Measurements from ENCODE around the gene RGS3.

The RGS3 gene

DNA sequence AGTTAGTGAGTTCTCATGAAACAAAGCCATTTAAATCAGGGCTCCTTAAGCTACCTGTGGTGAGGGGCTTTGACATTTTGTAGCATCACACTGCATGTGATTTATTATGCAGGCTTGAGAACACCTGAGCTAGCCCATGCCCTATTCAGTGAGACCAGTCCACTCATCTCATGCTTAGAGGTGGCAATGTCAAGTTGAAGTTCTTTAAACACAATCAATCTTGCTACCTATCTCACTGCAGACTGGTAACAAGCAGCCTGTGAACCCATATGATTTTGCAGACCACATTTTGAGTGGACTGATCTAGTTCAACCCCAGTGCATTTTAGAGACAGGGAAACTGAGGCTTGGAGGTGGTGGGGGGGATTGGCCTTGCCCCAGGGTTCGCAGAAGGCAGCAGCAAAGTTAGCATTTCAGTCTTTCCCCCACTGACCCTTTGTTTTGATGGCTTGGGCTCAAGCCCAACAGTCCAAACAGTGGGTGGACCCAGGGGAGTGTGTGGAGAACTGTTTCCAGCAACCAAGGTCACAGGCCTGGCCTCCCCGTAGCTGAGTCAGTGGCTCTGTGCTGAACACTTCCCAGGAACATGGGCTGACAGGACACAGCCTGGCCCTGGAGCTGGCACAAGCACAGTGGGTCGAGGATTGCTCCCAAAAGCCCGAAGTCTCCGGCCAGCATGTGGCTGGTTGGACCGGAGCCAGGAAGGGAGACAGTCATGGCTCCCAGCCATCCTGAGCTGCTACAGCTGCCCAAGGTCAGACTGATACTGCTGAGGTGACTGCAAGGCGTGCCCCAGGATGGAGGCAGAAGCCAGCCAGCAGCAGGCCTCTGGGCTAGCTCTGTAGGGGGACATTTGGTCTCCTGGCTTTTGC lies 95.3 kb downstream of the RGS3 start:
- no peak for DNase-seq

DNA sequence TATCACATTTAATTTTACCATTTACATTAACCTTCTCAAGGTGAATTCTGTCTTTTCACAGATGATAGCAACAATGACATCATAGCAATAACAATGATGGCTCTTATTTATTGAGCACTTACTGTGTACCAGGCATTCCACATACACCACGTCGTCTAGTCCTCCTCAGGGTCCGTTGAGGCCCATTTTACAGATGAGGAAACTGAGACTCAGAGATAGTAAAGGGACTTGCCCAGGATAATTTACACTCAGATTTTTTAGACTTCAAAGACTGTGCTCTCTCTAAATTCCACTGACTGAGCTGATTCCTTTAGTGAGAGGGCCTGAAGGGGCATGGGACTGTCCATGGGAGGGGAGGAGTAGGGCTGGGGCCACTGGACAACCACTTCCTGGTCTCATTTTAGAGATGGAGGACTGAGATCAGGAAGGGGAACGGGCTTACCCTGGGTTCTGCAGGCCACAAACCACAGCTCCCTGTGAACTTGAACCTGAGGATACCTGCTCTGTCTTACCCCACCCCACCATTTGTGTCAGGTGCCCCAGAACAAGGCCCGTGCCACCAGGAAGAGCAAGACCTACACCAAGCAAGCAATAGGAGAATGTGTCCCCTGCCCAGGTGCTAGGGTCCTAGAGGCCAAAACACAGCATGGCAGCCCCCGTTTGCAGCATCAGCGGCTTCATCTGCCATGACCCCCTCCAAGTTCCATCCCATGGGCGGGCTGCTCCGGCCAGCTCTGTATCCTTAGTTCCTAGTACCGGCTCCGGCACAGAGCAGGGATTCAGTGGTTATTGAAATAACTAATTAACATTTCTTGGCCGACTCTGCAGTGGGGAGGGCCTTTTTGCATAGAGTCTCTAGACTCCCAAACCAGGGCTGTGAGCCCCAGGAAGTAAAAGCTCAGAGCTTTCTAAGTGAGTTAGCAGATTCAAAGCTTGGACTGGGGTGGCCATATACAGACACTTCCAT lies 96.6 kb downstream of the RGS3 start:
- DNase-seq: no peak

DNA sequence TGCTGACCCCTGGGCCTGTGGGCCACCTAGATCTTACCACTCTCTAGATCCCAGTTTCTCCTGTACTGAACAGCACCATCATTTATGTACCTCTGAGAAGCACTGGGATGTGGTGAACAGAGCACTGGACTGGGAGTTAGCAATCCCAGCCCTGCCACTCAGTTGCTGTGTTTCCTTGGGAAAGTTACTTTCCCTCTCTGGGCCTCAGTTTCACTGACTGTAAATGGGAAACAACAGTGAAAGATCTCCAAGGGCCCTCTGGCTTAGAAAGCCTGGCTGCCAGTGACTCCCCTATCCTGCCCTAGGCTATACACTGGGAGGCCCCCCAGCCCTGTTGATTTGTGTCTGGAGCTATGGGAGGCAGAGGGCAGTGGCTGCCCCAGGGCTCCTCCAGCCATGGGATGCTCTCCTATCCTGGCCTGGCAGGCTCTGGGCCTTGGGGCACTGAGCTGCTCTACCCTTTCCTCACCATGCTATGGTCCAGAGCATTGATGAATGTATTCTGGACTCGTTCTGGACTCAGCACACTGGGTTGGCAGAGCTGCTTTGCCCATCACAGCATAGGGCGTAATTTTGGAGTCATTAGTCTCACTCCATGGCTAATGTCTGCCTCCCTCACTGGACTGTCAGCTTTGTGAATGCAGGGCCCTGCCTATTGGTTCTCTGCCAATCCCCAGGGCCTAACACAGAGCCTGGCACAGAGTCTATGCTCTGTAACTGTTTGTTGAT lies 99.3 kb downstream of the RGS3 start:
- no peak for DNase-seq

DNA sequence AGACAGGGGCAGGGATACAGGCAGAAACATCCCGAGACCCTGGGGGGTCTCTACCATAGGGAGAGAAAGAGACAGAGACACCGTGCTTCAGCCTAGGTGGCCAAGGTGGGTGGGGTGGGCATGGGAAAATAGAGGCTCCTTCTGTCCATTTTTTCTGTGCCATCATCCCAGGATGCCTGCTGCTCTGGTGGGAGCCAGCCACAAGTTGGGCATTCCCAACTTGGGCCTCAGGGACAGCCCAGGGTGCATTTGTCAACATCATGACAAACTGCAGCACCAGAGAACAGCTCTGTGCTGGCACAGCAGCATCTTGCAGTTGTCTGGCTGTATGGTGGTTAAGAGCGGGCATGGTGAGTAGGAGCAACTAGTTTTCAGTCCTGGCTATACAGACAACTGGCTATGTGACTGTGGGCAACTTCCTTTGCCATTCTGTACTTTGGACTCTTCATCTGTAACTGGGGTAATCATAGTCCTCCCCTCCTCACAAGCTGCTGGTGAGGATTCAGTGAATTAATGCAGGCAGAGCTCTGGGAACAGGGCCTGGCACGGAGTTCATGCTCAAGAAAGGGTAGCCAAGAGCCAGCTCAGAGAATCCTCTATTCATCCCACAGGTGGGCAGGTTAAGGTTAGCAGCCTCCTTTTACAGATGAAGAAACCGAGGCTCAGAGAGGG lies 100.4 kb downstream of the RGS3 start:
- DNase-seq: no peak

DNA sequence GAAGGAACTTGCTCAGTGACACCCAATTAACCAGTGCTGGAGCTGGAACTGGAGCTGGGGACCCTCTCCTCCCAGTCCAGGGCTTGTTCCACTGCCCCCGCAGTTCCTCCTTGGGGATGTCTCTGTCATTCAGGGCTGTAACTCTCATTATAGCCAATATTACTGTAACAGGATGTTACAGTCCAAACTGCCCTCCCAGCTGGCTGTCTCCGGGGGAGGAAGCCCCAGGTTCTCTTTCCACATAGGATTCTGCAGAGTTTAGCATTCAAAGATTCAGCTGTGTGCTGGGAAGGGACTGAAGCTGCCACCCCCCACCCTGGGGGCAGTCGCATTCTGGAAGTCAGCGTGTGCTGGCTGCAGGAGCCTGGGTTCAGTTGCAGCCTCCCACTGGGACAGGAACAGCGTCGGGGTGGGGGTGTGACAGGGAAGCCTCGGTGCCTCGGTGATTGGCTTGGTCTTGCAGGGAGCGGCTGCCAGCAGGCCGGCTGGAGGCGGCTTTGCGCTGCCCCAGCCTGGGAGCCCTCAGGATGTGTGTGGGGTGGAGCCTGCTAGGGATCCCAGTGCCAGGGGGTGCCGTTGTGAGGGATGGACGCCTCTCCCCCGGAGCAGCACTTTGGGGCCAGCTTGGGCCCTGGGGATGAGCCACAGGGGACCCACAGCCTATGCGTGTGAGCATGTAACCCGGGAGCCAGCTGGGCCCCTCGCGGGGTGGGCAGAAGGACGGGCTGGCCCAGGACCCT lies 101.1 kb downstream of the RGS3 start:
- no peak for DNase-seq

DNA sequence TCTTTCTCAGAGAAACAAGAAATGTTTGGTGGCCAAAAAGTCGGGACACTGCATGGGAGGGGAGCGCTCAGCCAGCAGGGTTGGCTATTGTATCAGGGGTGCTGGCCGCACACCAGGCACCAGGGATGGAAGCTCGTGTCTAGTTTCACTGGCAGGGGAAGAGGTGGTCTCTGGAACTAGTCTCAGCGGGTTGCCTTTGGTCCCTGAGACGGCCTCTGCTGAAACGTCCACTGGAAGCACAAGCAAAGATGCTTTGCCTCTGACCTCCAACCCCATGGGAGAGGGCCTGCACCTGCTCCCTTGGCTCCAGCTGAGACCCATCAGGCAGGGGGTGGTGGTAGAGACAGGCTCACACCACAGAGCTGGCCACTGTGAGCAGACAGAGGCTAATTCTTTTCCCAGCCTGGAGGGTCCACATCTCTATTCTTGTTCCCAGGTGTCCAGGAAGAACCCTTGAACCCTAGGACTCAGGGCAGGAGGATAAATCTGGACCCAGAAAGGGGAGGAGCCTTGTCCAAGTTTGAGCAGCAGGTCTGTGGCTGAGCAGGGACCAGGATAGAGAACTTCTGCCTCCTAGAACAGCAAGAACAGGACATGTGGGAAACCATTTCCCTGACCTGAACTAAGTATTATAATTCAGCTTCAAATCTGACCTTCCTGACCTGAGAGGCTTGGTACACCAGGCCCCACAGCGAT lies 102.6 kb downstream of the RGS3 start:
- peak; percentile 12 for DNase-seq

DNA sequence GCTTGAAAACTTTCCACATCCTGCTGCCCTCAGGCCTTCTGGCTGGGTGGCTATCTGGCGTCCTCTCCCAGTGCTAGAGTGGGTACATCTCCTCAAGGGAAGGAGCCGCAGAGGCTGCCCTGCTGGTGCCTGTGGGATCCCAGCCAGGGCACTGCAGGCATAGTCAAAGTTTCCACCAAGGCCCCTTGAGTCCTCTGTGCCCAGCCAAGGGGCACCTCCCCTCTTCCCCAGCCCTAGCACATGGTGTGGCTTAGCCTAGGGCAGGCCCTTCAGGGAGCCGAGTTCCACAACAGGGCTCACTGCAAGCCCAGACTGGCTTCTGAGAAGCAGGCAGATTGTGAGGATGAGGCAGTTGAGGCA lies 103.2 kb downstream of the RGS3 start:
- peak; percentile 13 for DNase-seq

DNA sequence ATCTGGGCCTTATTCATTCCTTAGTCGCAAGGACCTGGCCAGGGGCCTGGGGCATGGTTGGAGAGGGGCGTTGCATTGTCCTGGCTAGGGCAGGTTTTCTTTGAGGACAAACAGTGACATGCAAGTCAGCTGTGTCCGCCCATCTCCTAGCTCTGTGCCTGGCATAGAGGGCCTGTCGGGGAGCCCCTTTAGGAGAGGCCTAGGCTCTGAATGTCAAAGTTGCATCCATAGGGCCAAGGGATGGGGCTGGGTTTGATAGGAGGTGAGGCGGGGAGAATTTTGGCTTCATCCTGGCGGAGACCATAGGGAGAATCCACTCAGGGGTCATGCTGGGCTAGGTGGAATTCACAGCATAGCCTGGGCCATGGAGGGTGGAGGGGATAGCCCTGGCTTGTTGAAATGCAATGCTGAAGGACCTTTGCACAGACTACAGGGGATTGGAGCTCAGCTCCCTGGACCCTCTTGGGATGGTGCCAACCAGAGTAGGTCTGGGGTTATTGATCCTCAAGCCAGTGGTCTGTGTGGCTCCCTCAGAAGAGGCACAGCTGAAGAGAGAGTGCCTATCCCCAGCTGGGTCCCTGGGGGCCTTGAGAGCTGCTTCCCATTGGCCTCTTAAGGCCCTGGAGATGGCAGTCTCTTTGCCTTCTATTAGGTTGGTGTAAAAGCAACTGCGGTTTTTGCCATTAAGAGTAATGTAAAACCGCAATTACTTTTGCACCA lies 104.0 kb downstream of the RGS3 start:
- peak; percentile 9 for DNase-seq

DNA sequence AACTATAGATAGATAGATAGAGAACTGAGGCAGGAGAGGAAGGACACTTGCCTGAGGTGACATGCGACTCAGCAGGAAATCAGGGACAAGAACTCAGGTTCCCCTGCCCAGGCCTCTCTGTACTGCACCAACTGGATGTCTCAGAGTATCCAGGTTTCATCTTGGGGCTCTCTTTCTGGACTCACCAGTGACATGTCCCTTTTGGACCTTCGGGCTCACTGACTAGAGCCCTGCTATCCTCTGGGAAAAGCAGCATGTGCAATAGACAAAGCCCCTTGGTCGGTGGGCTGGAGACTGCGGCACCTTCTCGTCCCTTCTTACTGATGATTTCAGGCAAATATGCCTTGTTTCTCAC lies 104.5 kb downstream of the RGS3 start:
- peak; percentile 2 for DNase-seq

DNA sequence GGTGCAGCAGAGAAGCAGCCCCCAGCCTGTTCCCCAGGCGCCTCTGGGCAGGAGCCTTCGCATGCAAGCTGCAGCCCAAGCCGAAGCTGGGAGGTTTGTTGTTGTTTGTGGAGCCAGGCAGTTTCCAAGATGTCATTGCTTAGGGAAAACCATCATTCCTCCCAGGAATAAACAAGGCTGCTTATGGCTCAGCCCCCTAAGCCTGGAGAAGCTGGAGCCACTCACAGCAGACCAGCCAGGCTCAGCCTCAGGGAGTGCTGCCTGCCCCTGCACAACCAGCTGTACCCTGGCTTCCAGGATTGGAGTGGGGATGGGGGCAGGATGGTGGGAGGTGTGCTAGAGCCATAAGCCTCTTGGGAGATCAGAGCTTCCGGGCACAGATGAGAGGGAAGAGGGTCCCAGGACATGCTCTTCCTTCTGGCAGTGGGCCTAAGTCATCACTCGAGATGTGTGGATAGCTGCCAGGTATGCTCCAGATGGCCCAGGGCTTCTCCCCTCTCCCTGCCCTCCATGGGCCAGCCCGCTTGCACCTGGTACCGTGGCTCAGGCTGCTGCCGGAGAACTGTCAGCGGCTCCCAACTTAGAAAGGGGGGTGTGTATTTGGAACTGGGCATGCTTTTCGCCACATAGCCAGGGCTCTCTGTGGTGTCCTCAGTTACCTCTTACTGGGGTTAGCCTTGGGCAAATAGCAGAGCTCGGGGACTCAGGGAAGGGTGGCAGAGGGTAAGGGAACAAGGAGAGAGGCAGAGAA lies 105.2 kb downstream of the RGS3 start:
- DNase-seq: peak; percentile 7

DNA sequence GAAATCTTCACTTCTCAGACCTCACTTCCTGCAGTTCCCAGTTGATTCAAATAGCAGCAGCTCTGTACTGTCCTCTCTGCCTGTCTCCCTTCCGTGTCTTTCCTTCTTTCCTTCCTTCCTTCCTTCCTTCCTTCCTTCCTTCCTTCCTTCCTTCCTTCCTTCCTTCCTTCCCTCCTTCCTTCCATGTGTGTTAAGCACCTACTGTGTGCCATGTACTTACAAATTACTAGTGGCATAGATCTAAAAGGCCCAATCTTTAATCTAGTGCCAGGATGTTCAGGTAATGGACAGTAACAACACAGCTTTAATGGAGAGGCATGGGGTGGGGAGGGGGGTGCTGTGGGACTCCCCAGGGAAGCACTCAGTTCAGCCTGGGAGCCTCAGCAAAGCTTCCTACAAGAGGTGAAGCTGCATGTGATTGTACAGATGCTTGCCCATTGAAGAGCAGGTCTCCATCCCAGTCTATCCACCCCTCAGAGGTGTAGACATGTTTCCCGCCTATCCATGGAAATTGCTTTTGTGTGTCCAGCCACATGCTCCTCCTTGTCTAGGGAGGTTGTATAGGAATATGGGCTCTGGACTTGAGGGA lies 106.0 kb downstream of the RGS3 start:
- no peak for DNase-seq

DNA sequence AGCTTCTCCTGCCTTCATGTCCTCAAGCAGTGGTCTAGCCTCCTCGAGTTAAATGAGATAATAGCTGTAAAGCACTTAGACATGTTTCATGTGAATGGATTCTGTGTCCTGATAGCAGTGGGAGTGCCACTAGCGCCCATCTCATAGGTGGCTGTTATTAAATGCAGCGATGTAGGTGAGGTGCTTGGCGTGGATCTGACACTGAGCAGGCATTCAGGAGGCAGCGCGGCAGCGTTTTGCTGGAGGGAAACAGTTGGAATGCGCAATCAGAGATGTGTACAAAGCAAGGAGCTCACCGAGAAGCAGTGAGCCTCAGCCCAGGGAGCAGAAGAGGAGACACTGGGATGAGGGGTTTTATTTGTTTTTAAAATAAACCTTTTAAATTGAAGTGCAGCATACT lies 106.6 kb downstream of the RGS3 start:
- no peak for DNase-seq

DNA sequence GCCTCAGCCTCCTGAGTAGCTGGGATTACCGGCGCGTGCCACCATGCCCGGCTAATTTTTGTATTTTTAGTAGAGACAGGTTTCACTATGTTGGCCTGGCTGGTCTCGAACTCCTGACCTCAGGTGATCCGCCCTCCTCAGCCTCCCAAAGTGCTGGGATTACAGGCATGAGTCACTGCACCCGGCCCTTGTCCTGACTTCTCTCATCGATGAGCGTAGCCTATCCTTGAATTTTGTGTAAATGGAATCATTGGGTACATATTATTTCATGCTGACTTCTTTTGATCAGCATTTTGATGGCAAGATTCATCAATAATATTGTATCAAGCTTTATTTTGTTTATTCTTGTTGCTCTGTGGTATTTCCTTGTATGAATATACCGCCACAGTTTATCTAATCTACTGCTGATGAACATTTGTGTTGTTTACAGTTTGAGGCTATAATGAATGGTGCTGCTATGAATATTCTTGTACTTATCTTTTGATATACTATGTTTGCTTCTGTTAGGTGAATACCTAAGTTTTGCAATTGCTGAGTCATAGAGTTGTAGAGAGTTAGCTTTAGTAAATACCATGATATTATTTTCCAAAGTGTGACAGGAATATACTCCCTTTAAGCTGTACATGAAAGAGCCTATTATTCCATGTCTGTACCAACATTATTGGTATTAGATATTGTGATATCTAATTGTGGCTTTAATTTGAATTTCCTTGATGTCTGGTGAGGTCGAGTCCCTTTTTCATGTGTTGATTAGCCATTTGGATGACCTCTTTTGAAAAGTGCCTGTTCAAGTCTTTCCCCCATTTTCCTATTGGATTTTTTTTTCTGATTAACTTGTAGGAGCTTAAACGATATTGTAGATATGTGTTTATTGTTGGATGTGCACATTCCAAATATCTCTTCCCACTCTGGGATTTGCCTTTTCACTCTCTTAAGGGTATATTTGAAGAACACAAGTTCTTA lies 107.5 kb downstream of the RGS3 start:
- DNase-seq: peak; percentile 3

DNA sequence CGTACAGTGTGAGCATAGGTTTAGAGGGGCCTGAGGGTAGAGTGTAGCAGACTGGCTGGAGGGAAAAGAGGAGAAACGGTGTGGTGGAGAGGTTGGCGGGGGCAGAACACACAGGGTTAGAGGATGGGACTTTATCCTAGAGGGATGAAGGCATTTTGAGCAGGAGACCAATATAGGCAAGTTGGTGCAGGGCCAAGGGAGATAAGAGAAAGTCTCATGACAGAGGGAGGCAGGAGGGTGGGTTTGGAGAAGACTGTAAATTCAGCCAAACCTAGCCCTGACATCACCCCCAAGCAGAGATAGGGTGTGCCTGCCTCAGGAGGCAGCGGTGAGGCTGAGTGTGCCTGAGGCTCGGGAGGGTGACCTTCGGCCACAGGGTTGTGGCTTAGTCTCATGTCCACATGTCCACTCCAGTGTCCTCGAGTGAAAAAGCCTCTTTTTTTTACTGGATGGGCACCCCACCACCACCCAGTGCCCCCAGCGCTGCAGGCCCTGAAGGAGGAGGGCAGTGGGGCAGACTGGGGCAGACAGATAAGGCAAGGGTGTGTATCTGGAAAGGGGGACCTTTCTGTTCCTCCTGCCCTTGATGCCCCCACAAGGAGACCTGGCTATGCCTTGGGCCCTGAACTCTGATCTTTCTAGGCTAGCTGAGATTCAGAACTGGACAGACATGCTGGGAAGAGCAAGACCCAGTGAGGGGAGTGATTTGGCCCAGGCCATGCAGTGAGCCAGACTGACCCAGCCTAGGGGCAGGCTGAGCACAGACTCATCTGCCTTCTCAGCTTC lies 108.7 kb downstream of the RGS3 start:
- DNase-seq: no peak

DNA sequence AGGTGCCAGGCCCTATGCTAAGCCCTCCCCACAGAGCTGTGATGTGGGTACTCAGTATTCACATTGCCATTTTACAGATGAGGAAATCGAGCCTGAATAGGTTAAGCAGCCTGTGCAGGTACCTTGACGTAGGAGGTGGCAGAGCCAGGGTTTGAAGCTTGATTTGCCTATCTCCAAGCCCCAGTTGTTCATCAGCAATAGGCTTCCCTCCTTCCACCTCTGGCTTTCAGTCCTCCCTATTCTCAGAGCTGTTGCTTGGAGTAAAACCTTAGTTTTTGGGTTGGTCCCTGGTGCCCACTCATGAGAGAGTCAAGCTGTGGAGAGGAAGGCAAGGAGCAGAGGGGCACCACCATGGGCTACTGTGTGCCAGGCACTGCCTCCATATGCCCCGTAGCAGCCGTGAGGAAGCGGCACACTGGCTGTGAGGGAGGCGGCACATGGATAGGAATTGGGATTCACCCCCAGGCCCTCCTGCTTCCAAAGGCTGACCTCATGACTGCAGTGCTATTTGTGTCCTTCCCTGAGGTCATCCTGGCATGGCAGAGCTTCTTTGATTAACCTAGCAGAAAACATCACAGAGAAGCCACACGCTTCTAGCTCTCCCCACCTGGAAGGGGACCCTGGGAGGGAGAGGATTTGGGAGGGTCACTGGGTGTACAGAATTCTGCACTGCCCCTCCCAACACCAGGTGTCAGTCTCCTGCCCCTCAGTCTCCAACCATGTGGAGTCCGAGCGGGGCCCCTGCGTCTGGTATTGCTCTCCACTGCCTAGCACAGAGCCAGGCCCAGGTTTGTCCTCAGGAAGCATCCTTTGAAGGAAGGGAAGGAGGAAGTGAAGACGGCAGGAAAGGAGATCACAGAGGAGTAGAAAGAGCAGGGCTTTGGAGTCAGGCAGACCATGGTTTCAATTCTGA lies 109.8 kb downstream of the RGS3 start:
- DNase-seq: no peak

DNA sequence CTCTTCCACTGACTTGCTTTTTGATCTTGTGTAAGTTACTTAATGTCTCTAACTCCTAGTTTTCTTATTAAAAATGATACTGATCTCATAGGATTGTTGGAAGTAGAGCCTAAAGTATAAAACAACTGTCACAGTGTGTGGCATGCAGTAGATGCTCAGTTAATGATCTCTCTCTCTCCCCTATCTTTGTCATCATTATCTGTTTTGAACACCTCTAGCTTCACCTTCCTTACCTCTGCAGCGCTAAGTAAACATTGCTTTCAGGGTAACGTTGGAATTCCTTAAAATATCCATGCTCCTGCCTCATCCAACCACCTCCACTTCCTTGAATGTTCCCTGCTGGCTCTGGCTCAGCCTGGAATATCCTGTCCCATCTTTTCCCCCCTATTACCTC lies 110.4 kb downstream of the RGS3 start:
- DNase-seq: no peak

Measured in activated T-cell treated with anti-CD3 and anti-CD28 coated beads, Interleukin-2, amount 50 U/mL, for 1 hour (primary cell).